ENCODE results near the gene RALB. TPM values are rescaled to one million over a fixed set of nuclear protein-coding genes. Genes with fewer than 3 reads are reported as not detected.

The RALB gene
- total RNA-seq, 2 experiments from 2014 or later = 3.1 to 3.6 TPM

GRCh38 chr2:120316528-120317179, 64.0 kb downstream of the RALB start:
- Histone ChIP-seq H3K36me3 (ENCODE audit: insufficient read depth, low read length) (no peaks in the 10 kb centered on the region), H3K27me3 (ENCODE audit: control insufficient read depth in 1 of 2, insufficient read depth in 2 of 2, low read length in 2 of 2) (no peaks in the 10 kb centered on the region), H3K9me3 (ENCODE audit: control insufficient read depth in 1 of 2, insufficient read depth in 1 of 2, low read length in 2 of 2) (no peaks in the 10 kb centered on the region), H3K4me3 (ENCODE audit: low read length) (no peak overlapping the region), H3K27ac (ENCODE audit: low read depth in 1 of 2, low read length in 2 of 2) (no peak overlapping the region), H3K4me1 (ENCODE audit: insufficient read depth, low read length) (peaks cover 26% of the 10 kb centered on the region)
- H3K4me3 Mint-ChIP-seq = no peak overlapping the region
- CTCF ChIA-PET = no interaction called here
- POLR2A ChIA-PET = no interaction called here
- no peaks in the 10 kb centered on the region for H3K9me3 Mint-ChIP-seq
- peaks cover 29% of the 10 kb centered on the region for H3K4me1 Mint-ChIP-seq (ENCODE audit: low read depth)
- no peaks in the 10 kb centered on the region for H3K36me3 Mint-ChIP-seq (ENCODE audit: low read depth)
- DNase-seq (no peak), ATAC-seq (ENCODE audit: poor library complexity) (no peak)
- H3K27me3 Mint-ChIP-seq = no peaks in the 10 kb centered on the region
- H3K27ac Mint-ChIP-seq = no peak overlapping the region
- TF ChIP-seq CTCF (IDR thresholded peaks at IDR 0.05) = no peak
- intact Hi-C loops (cut with DNase I, micrococcal nuclease) = loop anchor here (10.0 kb wide), 2 partner anchors 562 to 672 kb away; partner anchors contain the start of gene PTPN4 (in 2 of the 2)

- no peaks in the 10 kb centered on the region for H3K36me3 Mint-ChIP-seq (ENCODE audit: low read depth)
- DNase-seq (no peak), ATAC-seq (ENCODE audit: poor library complexity) (no peak)
- ChIA-PET CTCF (no interaction called here), POLR2A (no interaction called here)
- no peak overlapping the region for H3K27ac Mint-ChIP-seq
- no peaks in the 10 kb centered on the region for H3K9me3 Mint-ChIP-seq
- Histone ChIP-seq H3K4me3 (ENCODE audit: low read length) (no peak overlapping the region), H3K27me3 (ENCODE audit: control insufficient read depth in 1 of 2, insufficient read depth in 2 of 2, low read length in 2 of 2) (no peaks in the 10 kb centered on the region), H3K4me1 (ENCODE audit: insufficient read depth, low read length) (peaks cover 31% of the 10 kb centered on the region), H3K27ac (ENCODE audit: low read depth in 1 of 2, low read length in 2 of 2) (no peak overlapping the region), H3K36me3 (ENCODE audit: insufficient read depth, low read length) (no peaks in the 10 kb centered on the region), H3K9me3 (ENCODE audit: control insufficient read depth in 1 of 2, insufficient read depth in 1 of 2, low read length in 2 of 2) (no peaks in the 10 kb centered on the region)
- TF ChIP-seq CTCF (IDR thresholded peaks at IDR 0.05) = no peak
- H3K27me3 Mint-ChIP-seq = no peaks in the 10 kb centered on the region
- peaks cover 29% of the 10 kb centered on the region for H3K4me1 Mint-ChIP-seq (ENCODE audit: low read depth)
- no peak overlapping the region for H3K4me3 Mint-ChIP-seq
- intact Hi-C loops (cut with DNase I, micrococcal nuclease) = loop anchor here (10.0 kb wide), 2 partner anchors 562 to 672 kb away; partner anchors contain the start of gene PTPN4 (in 2 of the 2)
These were observed 64.5 kb downstream of the RALB start for GRCh38 chr2:120317180-120317533.

GRCh38 chr2:120317916-120318315, 65.3 kb downstream of the RALB start:
- H3K9me3 Mint-ChIP-seq = no peaks in the 10 kb centered on the region
- no peak overlapping the region for H3K4me3 Mint-ChIP-seq
- ChIA-PET CTCF (no interaction called here), POLR2A (no interaction called here)
- no peak overlapping the region for H3K27ac ChIP-seq (ENCODE audit: low read depth in 1 of 2, low read length in 2 of 2)
- intact Hi-C loops (cut with DNase I, micrococcal nuclease) = loop anchor here (10.0 kb wide), 2 partner anchors 563 to 673 kb away; partner anchors contain the start of gene PTPN4 (in 2 of the 2)
- no peak for ATAC-seq (ENCODE audit: poor library complexity)
- no peaks in the 10 kb centered on the region for H3K27me3 ChIP-seq (ENCODE audit: control insufficient read depth in 1 of 2, insufficient read depth in 2 of 2, low read length in 2 of 2)
- no peak for TF ChIP-seq CTCF (IDR thresholded peaks at IDR 0.05)
- no peaks in the 10 kb centered on the region for H3K36me3 ChIP-seq (ENCODE audit: insufficient read depth, low read length)
- no peak overlapping the region for H3K4me3 ChIP-seq (ENCODE audit: low read length)
- H3K9me3 ChIP-seq (ENCODE audit: control insufficient read depth in 1 of 2, insufficient read depth in 1 of 2, low read length in 2 of 2) = no peaks in the 10 kb centered on the region
- H3K27me3 Mint-ChIP-seq = no peaks in the 10 kb centered on the region
- peaks cover 26% of the 10 kb centered on the region for H3K4me1 ChIP-seq (ENCODE audit: insufficient read depth, low read length)
- no peak overlapping the region for H3K27ac Mint-ChIP-seq
- peaks cover 24% of the 10 kb centered on the region for H3K4me1 Mint-ChIP-seq (ENCODE audit: low read depth)
- DNase-seq = no peak
- no peaks in the 10 kb centered on the region for H3K36me3 Mint-ChIP-seq (ENCODE audit: low read depth)

All from CD4-positive, alpha-beta T cell (primary cell).